HEK293 (cell line): Measurements from ENCODE around the gene PPP1R14B.

Source experiments
- GLI4 ChIP-seq: fragments of 450-650 bp; formaldehyde crosslinking; IDR thresholded peaks from 2 replicates; pipeline ENCODE4 v1.5.1; 2016; ENCODE audit warnings: missing biosample characterization, missing genetic modification characterization
- GLIS2 ChIP-seq: fragments of 450-650 bp; formaldehyde crosslinking; IDR thresholded peaks from 2 replicates; pipeline ENCODE4 v1.5.1; 2016; ENCODE audit warnings: missing biosample characterization, missing genetic modification characterization
- MYNN ChIP-seq: fragments of 450-650 bp; formaldehyde crosslinking; IDR thresholded peaks from 2 replicates; pipeline ENCODE4 v1.5.1; 2016; ENCODE audit warnings: missing biosample characterization, missing genetic modification characterization, borderline replicate concordance
- ZBTB7A ChIP-seq: fragments of 450-650 bp; formaldehyde crosslinking; IDR thresholded peaks from 2 replicates; pipeline ENCODE4 v1.5.1; 2016; ENCODE audit warnings: low read depth, missing biosample characterization, missing genetic modification characterization
- ZNF121 ChIP-seq: fragments of 450-650 bp; formaldehyde crosslinking; IDR thresholded peaks from 2 replicates; pipeline ENCODE4 v1.5.1; 2016; ENCODE audit warnings: missing biosample characterization, missing genetic modification characterization
- ZNF138 ChIP-seq: fragments of 450-650 bp; formaldehyde crosslinking; IDR thresholded peaks from 2 replicates; pipeline ENCODE4 v1.5.1; 2016; ENCODE audit warnings: missing biosample characterization, missing genetic modification characterization, borderline replicate concordance
- ZNF184 ChIP-seq: fragments of 450-650 bp; IDR thresholded peaks from 2 replicates; pipeline ENCODE4 v1.5.1; 2018; ENCODE audit warnings: missing biosample characterization, mild to moderate bottlenecking, missing genetic modification characterization
- ZNF621 ChIP-seq: fragments of 450-650 bp; formaldehyde crosslinking; IDR thresholded peaks from 2 replicates; pipeline ENCODE4 v1.5.1; 2017; ENCODE audit warnings: missing biosample characterization, missing genetic modification characterization
- TF ChIP-seq, protein P1 (sequence below): fragments of 450-650 bp; formaldehyde crosslinking; IDR thresholded peaks from 2 replicates; pipeline ENCODE4 v1.5.1; 2016; ENCODE audit warnings: missing biosample characterization, missing genetic modification characterization
- TF ChIP-seq, protein P2 (sequence below): fragments of 450-650 bp; formaldehyde crosslinking; IDR thresholded peaks from 2 replicates; pipeline ENCODE4 v1.5.1; 2016; ENCODE audit warnings: missing biosample characterization, missing genetic modification characterization
- TF ChIP-seq, protein P3 (sequence below): fragments of 450-650 bp; formaldehyde crosslinking; IDR thresholded peaks from 2 replicates; pipeline ENCODE4 v1.5.1; 2016; ENCODE audit warnings: missing biosample characterization, missing genetic modification characterization

DNA sequence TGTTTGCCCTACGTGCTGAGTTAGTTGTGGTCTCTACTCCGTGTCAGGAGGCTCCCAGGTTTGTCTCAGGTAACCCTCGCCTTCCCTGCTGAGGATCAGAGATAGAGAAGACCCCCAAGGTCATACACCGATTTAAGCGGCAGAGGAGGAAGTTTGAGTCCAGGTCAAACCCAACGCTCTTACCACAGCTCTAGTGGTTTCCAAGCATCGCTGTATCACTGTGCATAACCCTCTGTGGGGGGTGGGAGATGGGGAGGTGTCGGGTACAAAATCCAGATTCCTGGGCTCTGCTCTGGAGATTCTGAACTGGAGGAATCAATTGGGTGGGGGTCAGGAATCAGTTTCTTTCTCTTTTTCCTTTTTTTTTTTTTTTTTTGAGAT, 15.8 kb downstream of the PPP1R14B start:
- TF ChIP-seq, protein P1, sequence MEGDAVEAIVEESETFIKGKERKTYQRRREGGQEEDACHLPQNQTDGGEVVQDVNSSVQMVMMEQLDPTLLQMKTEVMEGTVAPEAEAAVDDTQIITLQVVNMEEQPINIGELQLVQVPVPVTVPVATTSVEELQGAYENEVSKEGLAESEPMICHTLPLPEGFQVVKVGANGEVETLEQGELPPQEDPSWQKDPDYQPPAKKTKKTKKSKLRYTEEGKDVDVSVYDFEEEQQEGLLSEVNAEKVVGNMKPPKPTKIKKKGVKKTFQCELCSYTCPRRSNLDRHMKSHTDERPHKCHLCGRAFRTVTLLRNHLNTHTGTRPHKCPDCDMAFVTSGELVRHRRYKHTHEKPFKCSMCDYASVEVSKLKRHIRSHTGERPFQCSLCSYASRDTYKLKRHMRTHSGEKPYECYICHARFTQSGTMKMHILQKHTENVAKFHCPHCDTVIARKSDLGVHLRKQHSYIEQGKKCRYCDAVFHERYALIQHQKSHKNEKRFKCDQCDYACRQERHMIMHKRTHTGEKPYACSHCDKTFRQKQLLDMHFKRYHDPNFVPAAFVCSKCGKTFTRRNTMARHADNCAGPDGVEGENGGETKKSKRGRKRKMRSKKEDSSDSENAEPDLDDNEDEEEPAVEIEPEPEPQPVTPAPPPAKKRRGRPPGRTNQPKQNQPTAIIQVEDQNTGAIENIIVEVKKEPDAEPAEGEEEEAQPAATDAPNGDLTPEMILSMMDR (tag by site-specific recombination) = no peak
- 0 out of 2 replicates have a peak, but pooled peaks have one; percentile 2 for TF ChIP-seq GLIS2 (tag by site-specific recombination)
- TF ChIP-seq ZBTB7A (tag by site-specific recombination) = no peak
- no peak for TF ChIP-seq GLI4 (tag by site-specific recombination)
- no peak for TF ChIP-seq ZNF184
- TF ChIP-seq ZNF138 (tag by site-specific recombination) = no peak
- no peak for TF ChIP-seq MYNN (tag by site-specific recombination)
- no peak for TF ChIP-seq ZNF621
- TF ChIP-seq, protein P2, sequence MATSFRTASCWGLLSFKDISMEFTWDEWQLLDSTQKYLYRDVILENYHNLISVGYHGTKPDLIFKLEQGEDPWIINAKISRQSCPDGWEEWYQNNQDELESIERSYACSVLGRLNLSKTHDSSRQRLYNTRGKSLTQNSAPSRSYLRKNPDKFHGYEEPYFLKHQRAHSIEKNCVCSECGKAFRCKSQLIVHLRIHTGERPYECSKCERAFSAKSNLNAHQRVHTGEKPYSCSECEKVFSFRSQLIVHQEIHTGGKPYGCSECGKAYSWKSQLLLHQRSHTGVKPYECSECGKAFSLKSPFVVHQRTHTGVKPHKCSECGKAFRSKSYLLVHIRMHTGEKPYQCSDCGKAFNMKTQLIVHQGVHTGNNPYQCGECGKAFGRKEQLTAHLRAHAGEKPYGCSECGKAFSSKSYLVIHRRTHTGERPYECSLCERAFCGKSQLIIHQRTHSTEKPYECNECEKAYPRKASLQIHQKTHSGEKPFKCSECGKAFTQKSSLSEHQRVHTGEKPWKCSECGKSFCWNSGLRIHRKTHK (tag by site-specific recombination) = no peak
- no peak for TF ChIP-seq ZNF121
- TF ChIP-seq, protein P3, sequence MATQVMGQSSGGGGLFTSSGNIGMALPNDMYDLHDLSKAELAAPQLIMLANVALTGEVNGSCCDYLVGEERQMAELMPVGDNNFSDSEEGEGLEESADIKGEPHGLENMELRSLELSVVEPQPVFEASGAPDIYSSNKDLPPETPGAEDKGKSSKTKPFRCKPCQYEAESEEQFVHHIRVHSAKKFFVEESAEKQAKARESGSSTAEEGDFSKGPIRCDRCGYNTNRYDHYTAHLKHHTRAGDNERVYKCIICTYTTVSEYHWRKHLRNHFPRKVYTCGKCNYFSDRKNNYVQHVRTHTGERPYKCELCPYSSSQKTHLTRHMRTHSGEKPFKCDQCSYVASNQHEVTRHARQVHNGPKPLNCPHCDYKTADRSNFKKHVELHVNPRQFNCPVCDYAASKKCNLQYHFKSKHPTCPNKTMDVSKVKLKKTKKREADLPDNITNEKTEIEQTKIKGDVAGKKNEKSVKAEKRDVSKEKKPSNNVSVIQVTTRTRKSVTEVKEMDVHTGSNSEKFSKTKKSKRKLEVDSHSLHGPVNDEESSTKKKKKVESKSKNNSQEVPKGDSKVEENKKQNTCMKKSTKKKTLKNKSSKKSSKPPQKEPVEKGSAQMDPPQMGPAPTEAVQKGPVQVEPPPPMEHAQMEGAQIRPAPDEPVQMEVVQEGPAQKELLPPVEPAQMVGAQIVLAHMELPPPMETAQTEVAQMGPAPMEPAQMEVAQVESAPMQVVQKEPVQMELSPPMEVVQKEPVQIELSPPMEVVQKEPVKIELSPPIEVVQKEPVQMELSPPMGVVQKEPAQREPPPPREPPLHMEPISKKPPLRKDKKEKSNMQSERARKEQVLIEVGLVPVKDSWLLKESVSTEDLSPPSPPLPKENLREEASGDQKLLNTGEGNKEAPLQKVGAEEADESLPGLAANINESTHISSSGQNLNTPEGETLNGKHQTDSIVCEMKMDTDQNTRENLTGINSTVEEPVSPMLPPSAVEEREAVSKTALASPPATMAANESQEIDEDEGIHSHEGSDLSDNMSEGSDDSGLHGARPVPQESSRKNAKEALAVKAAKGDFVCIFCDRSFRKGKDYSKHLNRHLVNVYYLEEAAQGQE = no peak
